Subcutaneous adipose tissue (tissue), 4 donors: ENCODE data around the gene UBR2. TPM values are rescaled to one million over a fixed set of nuclear protein-coding genes. Genes with fewer than 3 reads are reported as not detected.

Experiments used
- total RNA-seq, 4 donors: library from RNA; depleted of rRNA; stranded (reverse); fragments of >200 nt; gene quantifications; one replicate each; pipeline ENCODE4 v1.1.0, GENCODE V29; 2016
- TF ChIP-seq, protein P1 (sequence below): fragments of 450-650 bp; IDR thresholded peaks from one replicate; pipeline ENCODE4 v1.5.1; 2016; ENCODE audit warnings: low read depth, mild to moderate bottlenecking, control low read depth, antibody characterized with exemption, moderate library complexity

The UBR2 gene
- total RNA-seq, 4 donors from 2014 or later: 29.9 to 38.8 (median 36.4) TPM

GRCh38 chr6:42539135-42539534 is 24.7 kb upstream of the UBR2 start:
- TF ChIP-seq, protein P1, sequence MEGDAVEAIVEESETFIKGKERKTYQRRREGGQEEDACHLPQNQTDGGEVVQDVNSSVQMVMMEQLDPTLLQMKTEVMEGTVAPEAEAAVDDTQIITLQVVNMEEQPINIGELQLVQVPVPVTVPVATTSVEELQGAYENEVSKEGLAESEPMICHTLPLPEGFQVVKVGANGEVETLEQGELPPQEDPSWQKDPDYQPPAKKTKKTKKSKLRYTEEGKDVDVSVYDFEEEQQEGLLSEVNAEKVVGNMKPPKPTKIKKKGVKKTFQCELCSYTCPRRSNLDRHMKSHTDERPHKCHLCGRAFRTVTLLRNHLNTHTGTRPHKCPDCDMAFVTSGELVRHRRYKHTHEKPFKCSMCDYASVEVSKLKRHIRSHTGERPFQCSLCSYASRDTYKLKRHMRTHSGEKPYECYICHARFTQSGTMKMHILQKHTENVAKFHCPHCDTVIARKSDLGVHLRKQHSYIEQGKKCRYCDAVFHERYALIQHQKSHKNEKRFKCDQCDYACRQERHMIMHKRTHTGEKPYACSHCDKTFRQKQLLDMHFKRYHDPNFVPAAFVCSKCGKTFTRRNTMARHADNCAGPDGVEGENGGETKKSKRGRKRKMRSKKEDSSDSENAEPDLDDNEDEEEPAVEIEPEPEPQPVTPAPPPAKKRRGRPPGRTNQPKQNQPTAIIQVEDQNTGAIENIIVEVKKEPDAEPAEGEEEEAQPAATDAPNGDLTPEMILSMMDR: no peak

GRCh38 chr6:42545226-42545773 is 18.5 kb upstream of the UBR2 start:
- TF ChIP-seq, protein P1: no peak

- TF ChIP-seq, protein P1: no peak
Observed at GRCh38 chr6:42547407-42548329, 16.2 kb upstream of the UBR2 start.

- TF ChIP-seq, protein P1: no peak
Observed at GRCh38 chr6:42550277-42550676, 13.6 kb upstream of the UBR2 start.

DNA sequence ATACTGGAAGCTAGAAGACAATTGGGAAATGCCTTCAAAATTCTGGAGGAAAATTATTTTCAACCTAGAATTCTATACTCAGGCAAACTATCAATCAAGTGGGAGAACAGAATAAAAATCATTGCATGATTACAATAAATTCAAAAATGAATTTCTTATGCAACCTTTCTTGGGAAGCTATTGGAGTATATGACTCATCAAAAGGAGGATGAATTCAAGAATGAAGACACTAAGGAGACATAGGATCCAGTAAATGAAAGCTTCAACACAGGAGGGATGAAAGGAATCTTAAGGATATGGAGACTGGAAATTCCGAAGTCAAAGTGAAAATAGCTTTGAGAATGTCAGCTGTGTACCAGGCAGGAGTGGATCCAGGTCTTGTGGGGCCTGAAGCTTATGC is 12.6 kb upstream of the UBR2 start:
- TF ChIP-seq, protein P1: no peak

DNA sequence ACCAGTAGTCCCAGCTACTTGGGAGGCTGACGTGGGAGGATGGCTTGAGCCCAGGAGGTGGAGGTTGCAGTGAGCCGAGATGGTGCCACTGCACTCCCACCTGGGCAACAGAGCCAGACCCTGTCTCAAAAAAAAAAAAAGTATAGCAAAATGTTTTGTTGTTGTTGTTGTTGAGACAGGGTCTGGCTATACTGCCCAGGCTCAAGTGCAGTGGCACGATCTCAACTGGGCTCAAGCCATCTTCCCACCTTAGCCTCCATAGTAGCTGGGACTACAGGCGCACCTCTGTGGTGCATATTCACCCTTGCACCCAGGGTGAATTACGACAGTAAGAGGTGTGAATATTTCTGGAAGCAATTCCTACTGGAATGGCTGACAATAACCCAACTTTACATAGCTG is 11.4 kb upstream of the UBR2 start:
- TF ChIP-seq, protein P1: no peak
